NCI-H2029 (cell line): Measurements from ENCODE around the gene PRPF40B.

ENCODE experiments used
- DNase-seq: peaks from one replicate; lab custom pipeline; 2025; lab: John Stamatoyannopoulos, UW

Gene PRPF40B

GRCh38 chr12:49661191-49661590 is 37.8 kb downstream of the PRPF40B start:
- DNase-seq, result no peak

- no peak for DNase-seq
These were observed 38.4 kb downstream of the PRPF40B start for GRCh38 chr12:49661746-49662145.

GRCh38 chr12:49662998-49663843 is 39.9 kb downstream of the PRPF40B start:
- DNase-seq, result peak; percentile 80

GRCh38 chr12:49664167-49664566 is 40.8 kb downstream of the PRPF40B start:
- no peak for DNase-seq

- DNase-seq, result no peak
These were observed 41.4 kb downstream of the PRPF40B start for GRCh38 chr12:49664591-49665239.

GRCh38 chr12:49665384-49665783 is 42.0 kb downstream of the PRPF40B start:
- no peak for DNase-seq

- DNase-seq, result no peak
These were observed 42.8 kb downstream of the PRPF40B start for GRCh38 chr12:49666176-49666575.

- no peak for DNase-seq
These were observed 44.1 kb downstream of the PRPF40B start for GRCh38 chr12:49667325-49668090.

GRCh38 chr12:49669796-49670195 is 46.4 kb downstream of the PRPF40B start:
- DNase-seq, result no peak

- DNase-seq, result no peak
These were observed 47.8 kb downstream of the PRPF40B start for GRCh38 chr12:49671031-49671765.

- DNase-seq, result no peak
These were observed 49.2 kb downstream of the PRPF40B start for GRCh38 chr12:49672301-49673217.

GRCh38 chr12:49673446-49674317 is 50.3 kb downstream of the PRPF40B start:
- DNase-seq, result peak; percentile 85

GRCh38 chr12:49674318-49674981 is 51.1 kb downstream of the PRPF40B start:
- DNase-seq, result no peak

GRCh38 chr12:49675137-49675536 is 51.8 kb downstream of the PRPF40B start:
- no peak for DNase-seq

- DNase-seq, result no peak
These were observed 55.4 kb downstream of the PRPF40B start for GRCh38 chr12:49678711-49679110.

GRCh38 chr12:49680075-49680474 is 56.7 kb downstream of the PRPF40B start:
- no peak for DNase-seq

- no peak for DNase-seq
These were observed 60.4 kb downstream of the PRPF40B start for GRCh38 chr12:49683599-49684309.

- DNase-seq, result no peak
These were observed 61.0 kb downstream of the PRPF40B start for GRCh38 chr12:49684310-49684854.
